GM23338 (cell line): ENCODE data around the gene CYP2D6. TPM values are rescaled to one million over a fixed set of nuclear protein-coding genes. Genes with fewer than 3 reads are reported as not detected.
"Not testable (repeated sequence)": the region's sequence is repeated elsewhere in the genome, so short reads cannot be mapped to it uniquely, and the experiment has no call there.

Experiments used
- ATAC-seq: fragments of 200-7000 bp; cut with Tn5 transposase; 3 replicates; pipeline ENCODE4 v1.9.1; 2020
- DNase-seq: peaks from one replicate; pipeline ENCODE4 v3.0.0-alpha.2; 2015; ENCODE audit warnings: low spot score
- H2AFZ ChIP-seq: fragments of 200-600 bp; sonication (generic); 2 replicates; pipeline ENCODE4 v1.8.0; 2016; ENCODE audit warnings: antibody characterized with exemption, mild to moderate bottlenecking, moderate library complexity
- H3F3A ChIP-seq: fragments of 200-600 bp; sonication (generic); replicated peaks from 2 replicates; pipeline ENCODE4 v1.8.0; 2017; ENCODE audit warnings: antibody characterized with exemption, mixed run types, low read depth
- H3K27ac ChIP-seq: fragments of 200-600 bp; sonication (generic); 2 replicates; pipeline ENCODE4 v1.6.1; 2016; ENCODE audit warnings: low read depth
- H3K27me3 ChIP-seq: fragments of 200-600 bp; sonication (generic); 2 replicates; pipeline ENCODE4 v1.8.0; 2016; ENCODE audit warnings: mild to moderate bottlenecking, mixed run types, moderate library complexity; ENCODE audit not compliant: insufficient read depth
- H3K36me3 ChIP-seq: fragments of 200-600 bp; sonication (generic); 2 replicates; pipeline ENCODE4 v1.8.0; 2016; ENCODE audit warnings: mild to moderate bottlenecking; ENCODE audit not compliant: insufficient read depth
- H3K4me1 ChIP-seq: fragments of 200-600 bp; sonication (generic); 2 replicates; pipeline ENCODE4 v1.8.0; 2016; ENCODE audit warnings: mild to moderate bottlenecking, moderate library complexity; ENCODE audit not compliant: insufficient read depth
- H3K4me2 ChIP-seq: fragments of 200-600 bp; sonication (generic); 2 replicates; pipeline ENCODE4 v1.7.1; 2017; ENCODE audit warnings: mixed run types
- H3K4me3 ChIP-seq: fragments of 200-600 bp; sonication (generic); 2 replicates; pipeline ENCODE4 v1.6.1; 2016; ENCODE audit warnings: mixed run types
- H3K79me2 ChIP-seq: fragments of 200-600 bp; sonication (generic); replicated peaks from 2 replicates; pipeline ENCODE4 v1.8.0; 2017; ENCODE audit warnings: mild to moderate bottlenecking; ENCODE audit not compliant: insufficient read depth
- H3K9me2 ChIP-seq: fragments of 200-600 bp; sonication (generic); 2 replicates; pipeline ENCODE4 v1.8.0; 2017; ENCODE audit not compliant: insufficient read depth
- H4K20me1 ChIP-seq: fragments of 200-600 bp; sonication (generic); replicated peaks from 2 replicates; pipeline ENCODE4 v1.8.0; 2017; ENCODE audit warnings: mild to moderate bottlenecking; ENCODE audit not compliant: insufficient read depth
- H3K27ac Mint-ChIP-seq: 2 replicates; pipeline ENCODE4 v1.8.0; 2020; ENCODE audit warnings: inconsistent platforms, mild to moderate bottlenecking, moderate library complexity, mixed read lengths
- H3K27me3 Mint-ChIP-seq: 3 replicates; pipeline ENCODE4 v1.8.0; 2022; ENCODE audit warnings: low read depth, mild to moderate bottlenecking, moderate library complexity, mixed read lengths, inconsistent platforms; ENCODE audit not compliant: insufficient read depth, poor library complexity
- H3K36me3 Mint-ChIP-seq: 3 replicates; pipeline ENCODE4 v1.8.0; 2021; ENCODE audit warnings: low read depth, mild to moderate bottlenecking, inconsistent platforms, moderate library complexity, mixed read lengths
- H3K4me1 Mint-ChIP-seq: 3 replicates; pipeline ENCODE4 v1.8.0; 2020; ENCODE audit warnings: mild to moderate bottlenecking, inconsistent platforms, mixed read lengths
- H3K4me3 Mint-ChIP-seq: 3 replicates; pipeline ENCODE4 v1.8.0; 2021; ENCODE audit warnings: moderate library complexity, mild to moderate bottlenecking, inconsistent platforms, mixed read lengths
- H3K9me3 Mint-ChIP-seq: 3 replicates; pipeline ENCODE4 v1.8.0; 2020; ENCODE audit warnings: moderate library complexity, mild to moderate bottlenecking, inconsistent platforms, mixed read lengths
- EZH2 ChIP-seq: fragments of 200-600 bp; sonication (generic); IDR thresholded peaks from one replicate; pipeline ENCODE4 v1.8.0; 2017; ENCODE audit warnings: antibody characterized with exemption, mild to moderate bottlenecking, low read depth; ENCODE audit not compliant: unreplicated experiment
- EZH2phosphoT487 ChIP-seq: fragments of 200-600 bp; sonication (generic); IDR thresholded peaks from one replicate; pipeline ENCODE4 v1.8.1; 2018; ENCODE audit warnings: antibody characterized with exemption; ENCODE audit not compliant: unreplicated experiment
- POLR2AphosphoS5 ChIP-seq: IDR thresholded peaks from 2 replicates; pipeline ENCODE4 v1.6.1; 2016; ENCODE audit warnings: antibody characterized with exemption, low read depth
- ZNF114 ChIP-seq: fragments of 250-450 bp; sonication (Bioruptor Pico); IDR thresholded peaks from 2 replicates; pipeline ENCODE4 v1.5.0; 2020; ENCODE audit warnings: mild to moderate bottlenecking, moderate library complexity
- long read RNA-seq: library from polyadenylated mRNA; unstranded; transcript quantifications from one replicate; pipeline ENCODE4 v2.0.0, GENCODE V29; 2020; ENCODE audit not compliant: unreplicated experiment
- polyA plus RNA-seq: library from polyadenylated mRNA; unstranded; fragments of >200 nt; fragmentation: Nextera tagmentation; extraction: Ambion mirVana; gene quantifications from 2 replicates; pipeline ENCODE4 v1.2.1, GENCODE V29; 2016
- total RNA-seq: library from RNA; depleted of rRNA; stranded (reverse); fragments of >200 nt; shearing (Covaris generic); gene quantifications from 2 replicates; pipeline ENCODE4 v1.2.3, GENCODE V29; 2014; rRNA removed
- TF ChIP-seq, protein P1 (sequence below): IDR thresholded peaks from one replicate; pipeline ENCODE4 v1.6.1; 2018; ENCODE audit warnings: antibody characterized with exemption; ENCODE audit not compliant: unreplicated experiment
- TF ChIP-seq, protein P2 (sequence below): fragments of 250-450 bp; sonication (Bioruptor Pico); IDR thresholded peaks from 2 replicates; pipeline ENCODE4 v1.5.0; 2020; ENCODE audit warnings: mild to moderate bottlenecking, moderate library complexity
- TF ChIP-seq, protein P3 (sequence below): IDR thresholded peaks from 2 replicates; pipeline ENCODE4 v1.6.1; 2016; ENCODE audit warnings: antibody characterized with exemption

Gene CYP2D6
- 0.27 and 1.3 TPM in 2 replicates for total RNA-seq
- 0.56 and 1.2 TPM in 2 replicates for polyA plus RNA-seq
- long read RNA-seq = 0 reads

DNA sequence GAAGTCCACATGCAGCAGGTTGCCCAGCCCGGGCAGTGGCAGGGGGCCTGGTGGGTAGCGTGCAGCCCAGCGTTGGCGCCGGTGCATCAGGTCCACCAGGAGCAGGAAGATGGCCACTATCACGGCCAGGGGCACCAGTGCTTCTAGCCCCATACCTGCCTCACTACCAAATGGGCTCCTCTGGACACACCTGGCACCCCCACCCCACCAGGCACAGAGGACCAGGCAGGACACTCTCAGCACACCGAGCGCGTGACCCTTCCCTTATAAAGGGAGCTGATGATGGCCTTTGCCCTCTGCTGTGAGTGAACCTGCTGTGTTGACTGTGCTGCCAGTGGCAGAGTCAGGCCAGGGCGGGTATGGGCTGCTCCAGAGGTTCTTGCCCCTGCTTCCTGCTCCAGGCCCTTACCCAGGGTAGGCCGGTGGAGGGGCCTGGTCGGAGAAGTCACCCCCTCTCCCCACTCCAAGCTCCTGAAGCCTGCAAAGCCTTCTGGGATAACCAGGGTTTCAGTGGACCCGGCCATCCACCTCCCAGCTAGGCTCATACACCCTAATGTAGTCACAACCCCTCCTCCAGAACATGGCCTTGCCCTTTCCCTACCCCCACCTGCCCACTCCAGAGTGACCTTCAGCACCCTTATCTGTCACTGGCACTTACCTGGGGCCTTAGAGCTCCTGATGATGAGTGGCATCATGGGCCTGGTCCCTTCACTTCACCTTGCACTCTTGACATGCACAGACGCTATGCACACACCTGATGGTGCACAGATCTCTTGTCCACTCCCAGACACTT is at the start of gene CYP2D6:
Gene CYP2D6 (minus strand): TSS at position 172 of the 793 bp plus-strand sequence. CDS start 19 bp downstream, at position 153.
- not testable (repeated sequence) for H3K4me3 Mint-ChIP-seq, H3F3A ChIP-seq, H3K4me3 ChIP-seq, H3K79me2 ChIP-seq, H3K27ac Mint-ChIP-seq, H3K27me3 ChIP-seq, ATAC-seq, DNase-seq, H3K36me3 Mint-ChIP-seq, H3K4me1 Mint-ChIP-seq, H3K4me2 ChIP-seq, H3K9me2 ChIP-seq, H3K9me3 Mint-ChIP-seq, H2AFZ ChIP-seq, H4K20me1 ChIP-seq, H3K4me1 ChIP-seq, H3K36me3 ChIP-seq, H3K27ac ChIP-seq
- H3K27me3 Mint-ChIP-seq = peaks cover 24% of the 10 kb centered on the region

DNA sequence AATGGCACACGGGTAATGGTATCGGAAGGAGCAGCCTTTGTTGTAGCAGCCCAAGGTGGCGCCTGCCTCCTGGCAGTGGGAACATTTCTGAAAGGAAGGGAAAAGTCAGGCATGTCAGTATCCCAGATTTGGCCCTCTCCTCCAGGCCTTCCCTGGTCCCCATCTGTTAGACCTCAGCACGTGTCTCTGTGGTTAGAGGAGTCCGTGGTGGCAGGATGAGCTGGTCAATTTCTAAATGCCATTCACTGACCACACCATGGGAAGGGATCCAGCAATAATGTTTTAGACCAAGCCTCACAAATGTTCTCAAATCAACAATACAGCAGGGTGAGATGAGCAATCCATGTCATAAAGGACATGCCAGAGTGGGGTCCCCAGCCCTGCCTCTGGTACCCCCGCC is 49.0 kb upstream of the CYP2D6 start:
- no peak overlapping the region for H2AFZ ChIP-seq
- H3K4me1 Mint-ChIP-seq = peaks cover 2% of the 10 kb centered on the region; the same call in 2 of the 3 replicates
- H3K4me1 ChIP-seq = no peaks in the 10 kb centered on the region
- no peak overlapping the region for H3K4me3 Mint-ChIP-seq
- peaks cover 21% of the 10 kb centered on the region for H3K36me3 Mint-ChIP-seq
- no peak for DNase-seq
- peaks cover 12% of the 10 kb centered on the region for H3K27me3 Mint-ChIP-seq
- H3K9me3 Mint-ChIP-seq = no peaks in the 10 kb centered on the region
- H3K27ac Mint-ChIP-seq = no peak overlapping the region
- peaks cover 44% of the 10 kb centered on the region for H4K20me1 ChIP-seq
- no peak for ATAC-seq
- no peak overlapping the region for H3K27ac ChIP-seq
- no peaks in the 10 kb centered on the region for H3F3A ChIP-seq
- no peaks in the 10 kb centered on the region for H3K9me2 ChIP-seq
- H3K79me2 ChIP-seq = peaks cover 57% of the 10 kb centered on the region
- no peak overlapping the region for H3K4me2 ChIP-seq
- H3K36me3 ChIP-seq = 0 out of 2 replicates have a peak, but pooled peaks cover 3% of the 10 kb centered on the region
- no peak overlapping the region for H3K4me3 ChIP-seq
- H3K27me3 ChIP-seq = no peaks in the 10 kb centered on the region
- TF ChIP-seq EZH2 (no peak), POLR2AphosphoS5 (no peak), EZH2phosphoT487 (no peak), ZNF114 (CRISPR knock-in tag) (no peak)
- TF ChIP-seq, protein P1, sequence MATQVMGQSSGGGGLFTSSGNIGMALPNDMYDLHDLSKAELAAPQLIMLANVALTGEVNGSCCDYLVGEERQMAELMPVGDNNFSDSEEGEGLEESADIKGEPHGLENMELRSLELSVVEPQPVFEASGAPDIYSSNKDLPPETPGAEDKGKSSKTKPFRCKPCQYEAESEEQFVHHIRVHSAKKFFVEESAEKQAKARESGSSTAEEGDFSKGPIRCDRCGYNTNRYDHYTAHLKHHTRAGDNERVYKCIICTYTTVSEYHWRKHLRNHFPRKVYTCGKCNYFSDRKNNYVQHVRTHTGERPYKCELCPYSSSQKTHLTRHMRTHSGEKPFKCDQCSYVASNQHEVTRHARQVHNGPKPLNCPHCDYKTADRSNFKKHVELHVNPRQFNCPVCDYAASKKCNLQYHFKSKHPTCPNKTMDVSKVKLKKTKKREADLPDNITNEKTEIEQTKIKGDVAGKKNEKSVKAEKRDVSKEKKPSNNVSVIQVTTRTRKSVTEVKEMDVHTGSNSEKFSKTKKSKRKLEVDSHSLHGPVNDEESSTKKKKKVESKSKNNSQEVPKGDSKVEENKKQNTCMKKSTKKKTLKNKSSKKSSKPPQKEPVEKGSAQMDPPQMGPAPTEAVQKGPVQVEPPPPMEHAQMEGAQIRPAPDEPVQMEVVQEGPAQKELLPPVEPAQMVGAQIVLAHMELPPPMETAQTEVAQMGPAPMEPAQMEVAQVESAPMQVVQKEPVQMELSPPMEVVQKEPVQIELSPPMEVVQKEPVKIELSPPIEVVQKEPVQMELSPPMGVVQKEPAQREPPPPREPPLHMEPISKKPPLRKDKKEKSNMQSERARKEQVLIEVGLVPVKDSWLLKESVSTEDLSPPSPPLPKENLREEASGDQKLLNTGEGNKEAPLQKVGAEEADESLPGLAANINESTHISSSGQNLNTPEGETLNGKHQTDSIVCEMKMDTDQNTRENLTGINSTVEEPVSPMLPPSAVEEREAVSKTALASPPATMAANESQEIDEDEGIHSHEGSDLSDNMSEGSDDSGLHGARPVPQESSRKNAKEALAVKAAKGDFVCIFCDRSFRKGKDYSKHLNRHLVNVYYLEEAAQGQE = no peak
- TF ChIP-seq, protein P2, sequence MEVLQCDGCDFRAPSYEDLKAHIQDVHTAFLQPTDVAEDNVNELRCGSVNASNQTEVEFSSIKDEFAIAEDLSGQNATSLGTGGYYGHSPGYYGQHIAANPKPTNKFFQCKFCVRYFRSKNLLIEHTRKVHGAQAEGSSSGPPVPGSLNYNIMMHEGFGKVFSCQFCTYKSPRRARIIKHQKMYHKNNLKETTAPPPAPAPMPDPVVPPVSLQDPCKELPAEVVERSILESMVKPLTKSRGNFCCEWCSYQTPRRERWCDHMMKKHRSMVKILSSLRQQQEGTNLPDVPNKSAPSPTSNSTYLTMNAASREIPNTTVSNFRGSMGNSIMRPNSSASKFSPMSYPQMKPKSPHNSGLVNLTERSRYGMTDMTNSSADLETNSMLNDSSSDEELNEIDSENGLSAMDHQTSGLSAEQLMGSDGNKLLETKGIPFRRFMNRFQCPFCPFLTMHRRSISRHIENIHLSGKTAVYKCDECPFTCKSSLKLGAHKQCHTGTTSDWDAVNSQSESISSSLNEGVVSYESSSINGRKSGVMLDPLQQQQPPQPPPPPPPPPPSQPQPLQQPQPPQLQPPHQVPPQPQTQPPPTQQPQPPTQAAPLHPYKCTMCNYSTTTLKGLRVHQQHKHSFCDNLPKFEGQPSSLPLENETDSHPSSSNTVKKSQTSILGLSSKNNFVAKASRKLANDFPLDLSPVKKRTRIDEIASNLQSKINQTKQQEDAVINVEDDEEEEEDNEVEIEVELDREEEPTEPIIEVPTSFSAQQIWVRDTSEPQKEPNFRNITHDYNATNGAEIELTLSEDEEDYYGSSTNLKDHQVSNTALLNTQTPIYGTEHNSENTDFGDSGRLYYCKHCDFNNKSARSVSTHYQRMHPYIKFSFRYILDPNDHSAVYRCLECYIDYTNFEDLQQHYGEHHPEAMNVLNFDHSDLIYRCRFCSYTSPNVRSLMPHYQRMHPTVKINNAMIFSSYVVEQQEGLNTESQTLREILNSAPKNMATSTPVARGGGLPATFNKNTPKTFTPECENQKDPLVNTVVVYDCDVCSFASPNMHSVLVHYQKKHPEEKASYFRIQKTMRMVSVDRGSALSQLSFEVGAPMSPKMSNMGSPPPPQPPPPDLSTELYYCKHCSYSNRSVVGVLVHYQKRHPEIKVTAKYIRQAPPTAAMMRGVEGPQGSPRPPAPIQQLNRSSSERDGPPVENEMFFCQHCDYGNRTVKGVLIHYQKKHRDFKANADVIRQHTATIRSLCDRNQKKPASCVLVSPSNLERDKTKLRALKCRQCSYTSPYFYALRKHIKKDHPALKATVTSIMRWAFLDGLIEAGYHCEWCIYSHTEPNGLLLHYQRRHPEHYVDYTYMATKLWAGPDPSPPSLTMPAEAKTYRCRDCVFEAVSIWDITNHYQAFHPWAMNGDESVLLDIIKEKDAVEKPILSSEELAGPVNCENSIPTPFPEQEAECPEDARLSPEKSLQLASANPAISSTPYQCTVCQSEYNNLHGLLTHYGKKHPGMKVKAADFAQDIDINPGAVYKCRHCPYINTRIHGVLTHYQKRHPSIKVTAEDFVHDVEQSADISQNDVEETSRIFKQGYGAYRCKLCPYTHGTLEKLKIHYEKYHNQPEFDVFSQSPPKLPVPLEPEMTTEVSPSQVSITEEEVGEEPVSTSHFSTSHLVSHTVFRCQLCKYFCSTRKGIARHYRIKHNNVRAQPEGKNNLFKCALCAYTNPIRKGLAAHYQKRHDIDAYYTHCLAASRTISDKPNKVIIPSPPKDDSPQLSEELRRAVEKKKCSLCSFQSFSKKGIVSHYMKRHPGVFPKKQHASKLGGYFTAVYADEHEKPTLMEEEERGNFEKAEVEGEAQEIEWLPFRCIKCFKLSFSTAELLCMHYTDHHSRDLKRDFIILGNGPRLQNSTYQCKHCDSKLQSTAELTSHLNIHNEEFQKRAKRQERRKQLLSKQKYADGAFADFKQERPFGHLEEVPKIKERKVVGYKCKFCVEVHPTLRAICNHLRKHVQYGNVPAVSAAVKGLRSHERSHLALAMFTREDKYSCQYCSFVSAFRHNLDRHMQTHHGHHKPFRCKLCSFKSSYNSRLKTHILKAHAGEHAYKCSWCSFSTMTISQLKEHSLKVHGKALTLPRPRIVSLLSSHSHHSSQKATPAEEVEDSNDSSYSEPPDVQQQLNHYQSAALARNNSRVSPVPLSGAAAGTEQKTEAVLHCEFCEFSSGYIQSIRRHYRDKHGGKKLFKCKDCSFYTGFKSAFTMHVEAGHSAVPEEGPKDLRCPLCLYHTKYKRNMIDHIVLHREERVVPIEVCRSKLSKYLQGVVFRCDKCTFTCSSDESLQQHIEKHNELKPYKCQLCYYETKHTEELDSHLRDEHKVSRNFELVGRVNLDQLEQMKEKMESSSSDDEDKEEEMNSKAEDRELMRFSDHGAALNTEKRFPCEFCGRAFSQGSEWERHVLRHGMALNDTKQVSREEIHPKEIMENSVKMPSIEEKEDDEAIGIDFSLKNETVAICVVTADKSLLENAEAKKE = no peak
- TF ChIP-seq, protein P3, sequence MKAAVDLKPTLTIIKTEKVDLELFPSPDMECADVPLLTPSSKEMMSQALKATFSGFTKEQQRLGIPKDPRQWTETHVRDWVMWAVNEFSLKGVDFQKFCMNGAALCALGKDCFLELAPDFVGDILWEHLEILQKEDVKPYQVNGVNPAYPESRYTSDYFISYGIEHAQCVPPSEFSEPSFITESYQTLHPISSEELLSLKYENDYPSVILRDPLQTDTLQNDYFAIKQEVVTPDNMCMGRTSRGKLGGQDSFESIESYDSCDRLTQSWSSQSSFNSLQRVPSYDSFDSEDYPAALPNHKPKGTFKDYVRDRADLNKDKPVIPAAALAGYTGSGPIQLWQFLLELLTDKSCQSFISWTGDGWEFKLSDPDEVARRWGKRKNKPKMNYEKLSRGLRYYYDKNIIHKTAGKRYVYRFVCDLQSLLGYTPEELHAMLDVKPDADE = no peak
